Measurements from ENCODE around the gene LPCAT1.
"Not testable (repeated sequence)": the region's sequence is repeated elsewhere in the genome, so short reads cannot be mapped to it uniquely, and the experiment has no call there.

Gene LPCAT1

GRCh38 chr5:1424716-1425115 is 99.0 kb downstream of the LPCAT1 start:
- TF ChIP-seq CTCF (IDR thresholded peaks at IDR 0.05; ENCODE audit: insufficient read depth, low read depth, low read length, missing control alignments): no peak

GRCh38 chr5:1423901-1424603 is 99.7 kb downstream of the LPCAT1 start:
- DNase-seq (ENCODE audit: low read depth): no peak
- TF ChIP-seq CTCF (IDR thresholded peaks at IDR 0.05; ENCODE audit: insufficient read depth, low read depth, low read length, missing control alignments): no peak

More at GRCh38 chr5:1424716-1425115, 99.0 kb downstream of the LPCAT1 start:
- no peak overlapping the region for H3K4me3 ChIP-seq (ENCODE audit: low read depth, low read length)
- no peak for DNase-seq (ENCODE audit: low read depth)

GRCh38 chr5:1422522-1422921 is 101.2 kb downstream of the LPCAT1 start:
- not testable (repeated sequence) for H3K4me3 ChIP-seq (ENCODE audit: low read depth, low read length); DNase-seq (ENCODE audit: low read depth)

More at GRCh38 chr5:1423901-1424603, 99.7 kb downstream of the LPCAT1 start:
- H3K4me3 ChIP-seq (ENCODE audit: low read depth, low read length): no peak overlapping the region

GRCh38 chr5:1421521-1422341 is 102.0 kb downstream of the LPCAT1 start:
- H3K4me3 ChIP-seq (ENCODE audit: low read depth, low read length): no peak overlapping the region
- DNase-seq (ENCODE audit: low read depth): no peak
- TF ChIP-seq CTCF (IDR thresholded peaks at IDR 0.05; ENCODE audit: insufficient read depth, low read depth, low read length, missing control alignments): no peak

DNA sequence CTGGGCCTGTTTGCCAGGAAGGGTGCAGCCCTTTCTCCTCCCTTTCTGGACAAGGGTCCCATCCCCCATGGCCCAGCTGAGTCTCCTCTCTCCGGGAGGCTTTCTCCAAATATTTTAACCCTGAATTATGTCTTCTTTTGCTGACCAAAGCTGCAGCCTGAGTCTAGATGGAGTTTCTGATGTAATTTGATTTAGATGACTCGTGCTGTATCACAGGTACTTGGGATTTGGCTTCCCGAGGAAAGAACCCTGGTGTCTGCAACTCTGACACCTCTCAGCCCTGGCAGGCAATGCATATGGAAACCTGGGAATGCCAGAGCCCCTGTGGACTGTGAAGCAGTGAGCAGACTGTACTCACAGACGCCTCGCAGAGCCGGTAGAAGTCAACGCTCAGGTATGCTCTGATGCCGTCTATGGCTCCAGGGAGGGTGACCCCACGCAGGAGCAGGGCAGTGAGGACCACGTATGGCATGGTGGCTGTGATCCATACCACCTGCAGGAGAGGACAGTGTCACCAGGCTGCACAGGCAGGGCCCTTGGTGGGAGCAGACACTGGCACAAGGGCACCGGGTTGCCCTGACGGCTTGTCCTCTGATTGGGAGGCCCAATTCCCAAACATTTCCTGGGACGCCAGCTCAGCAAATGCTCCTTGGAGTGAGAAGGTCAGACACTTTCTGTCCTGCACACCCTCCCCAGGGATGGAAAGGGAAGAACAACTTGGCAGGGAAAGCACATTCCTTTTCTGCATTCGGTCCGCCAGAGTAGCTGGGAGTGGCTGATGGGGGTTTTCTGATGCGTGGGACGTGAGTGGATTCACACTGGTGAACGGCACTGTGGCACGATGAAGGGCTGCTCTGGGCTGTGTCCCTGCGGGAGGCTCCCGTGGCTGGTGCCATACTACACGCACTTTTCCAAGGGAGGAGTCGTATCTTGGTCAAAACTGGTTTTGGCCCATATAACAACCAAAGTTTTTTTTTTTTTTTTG is 103.3 kb downstream of the LPCAT1 start:
- no peak overlapping the region for H3K4me3 ChIP-seq (ENCODE audit: low read depth, low read length)
- TF ChIP-seq CTCF (IDR thresholded peaks at IDR 0.05; ENCODE audit: insufficient read depth, low read depth, low read length, missing control alignments): no peak
- DNase-seq (ENCODE audit: low read depth): no peak

DNA sequence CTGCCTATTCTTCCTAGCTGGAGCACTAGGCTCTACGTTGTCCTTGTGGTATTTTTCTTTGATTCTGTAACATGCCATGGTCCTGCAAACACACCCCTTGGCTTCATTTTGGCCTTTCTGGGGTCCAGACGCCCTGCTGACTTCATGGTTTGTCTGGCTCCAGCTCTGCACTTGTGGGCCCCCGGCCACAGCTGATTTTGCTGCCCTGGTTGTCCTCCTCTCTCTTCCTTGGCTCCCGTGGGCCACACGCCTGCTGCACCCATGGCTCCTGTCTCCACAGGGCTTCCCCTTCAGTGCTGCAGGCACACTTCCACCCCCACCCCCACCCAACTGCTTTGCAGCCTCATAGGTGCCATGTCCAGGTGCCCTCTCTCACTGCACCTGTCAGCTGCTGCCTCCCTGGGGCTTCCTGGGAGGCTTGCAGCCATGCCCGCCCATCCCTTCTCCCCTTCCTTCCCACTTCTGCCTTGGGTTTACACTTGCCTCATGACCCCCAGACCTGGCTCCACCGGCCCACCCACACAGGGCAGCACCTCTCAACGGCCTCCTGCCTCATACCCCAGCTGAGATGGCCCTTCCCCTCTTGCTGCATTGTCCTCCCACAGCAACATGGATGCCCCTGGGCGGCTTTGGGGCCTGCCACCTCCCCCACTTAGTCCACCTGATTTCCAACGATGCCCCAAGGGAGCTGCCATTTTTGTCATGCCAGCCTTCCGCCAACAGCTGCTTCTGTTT is 104.1 kb downstream of the LPCAT1 start:
- no peak overlapping the region for H3K4me3 ChIP-seq (ENCODE audit: low read depth, low read length)
- DNase-seq (ENCODE audit: low read depth): no peak
- no peak for TF ChIP-seq CTCF (IDR thresholded peaks at IDR 0.05; ENCODE audit: insufficient read depth, low read depth, low read length, missing control alignments)

Measured in GM12865 (cell line).